OCI-LY1 (cell line): ENCODE measurements around the gene C2CD2L.
A peak's percentile ranks its signal among the peaks of the same experiment; 100 is the strongest.

Experiments used
- CTCF ChIP-seq: fragments of 200-600 bp; sonication (generic), shearing (Covaris generic); IDR thresholded peaks from 2 replicates; pipeline ENCODE4 v1.5.1; 2017; ENCODE audit warnings: mild to moderate bottlenecking, antibody characterized with exemption, low read length, moderate library complexity, mixed read lengths
- EZH2 ChIP-seq: fragments of 200-600 bp; sonication (generic), shearing (Covaris generic); IDR thresholded peaks from 2 replicates; pipeline ENCODE4 v1.8.0; 2017; ENCODE audit warnings: borderline replicate concordance, mixed run types, mild to moderate bottlenecking, antibody characterized with exemption, low read length, moderate library complexity, mixed read lengths

GRCh38 chr11:119134389-119134978, 27.3 kb downstream of the C2CD2L start:
- TF ChIP-seq CTCF (peak; percentile 52; the same call in 1 of the 2 replicates), EZH2 (no peak)
